ENCODE results near the gene RBM23. TPM values are rescaled to one million over a fixed set of nuclear protein-coding genes. Genes with fewer than 3 reads are reported as not detected.

Gene RBM23
- total and polyA plus RNA-seq, 2 of the 8 experiments (the other 6 are each of a cell fraction or from before 2014, with no cell fraction given): 41.2 to 43.3 TPM

DNA sequence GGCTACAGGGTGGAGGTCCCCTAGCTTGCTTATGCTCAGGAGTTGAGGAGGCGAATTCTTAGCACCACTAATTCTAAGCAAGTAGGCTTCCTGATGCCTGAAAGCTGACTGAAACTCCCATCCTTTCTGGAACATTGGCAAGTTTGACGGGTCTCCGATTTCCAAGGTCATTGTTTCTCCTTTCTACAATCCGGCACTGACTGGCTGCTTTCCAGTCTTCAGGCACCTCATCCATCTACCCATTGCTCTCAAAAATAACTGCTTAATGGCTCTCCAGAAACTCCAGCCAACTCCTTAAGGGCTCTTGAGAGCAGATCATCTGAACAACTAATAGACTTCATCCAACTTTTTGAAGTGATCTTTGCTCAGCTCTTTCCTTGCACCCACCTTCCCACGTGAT is 22.6 kb downstream of the RBM23 start:
- Histone ChIP-seq H3K4me1 (replicated peaks in 1 of 4; ENCODE audit: control insufficient read depth in 3 of 4, insufficient read depth in 4 of 4, low read length in 3 of 4) (peaks cover 0 to 8% (median 4%) of the 10 kb centered on the region in 4 experiments; a peak in 2 of 7 replicates), H3K23ac (ENCODE audit: insufficient read length) (no peak overlapping the region), H3K27ac (ENCODE audit: low read depth, low read length) (no peak overlapping the region), H3K36me3 (ENCODE audit: control insufficient read depth in 2 of 4, insufficient read depth in 4 of 4, low read length in 3 of 4) (peaks cover 2 to 7% (median 5%) of the 10 kb centered on the region in 4 experiments; a peak in 5 of 8 replicates), H3K23me2 (ENCODE audit: low read depth, low read length) (no peaks in the 10 kb centered on the region), H3K27me3 (replicated peaks in 1 of 4; ENCODE audit: control insufficient read depth in 3 of 4, extremely low read depth in 1 of 4, insufficient read depth in 3 of 4, low read length in 3 of 4) (peaks cover 10 to 35% (median 28%) of the 10 kb centered on the region in 4 experiments), H2BK120ac (replicated peaks; ENCODE audit: low read depth, low read length) (no peak overlapping the region), H2BK5ac (ENCODE audit: low read depth, low read length) (no peak overlapping the region), H2AFZ (ENCODE audit: low read length) (no peak overlapping the region), H4K91ac (replicated peaks; ENCODE audit: insufficient read length, low read length) (no peak overlapping the region), H3K9me3 (ENCODE audit: insufficient read depth in 2 of 2, low read depth in 1 of 2, low read length in 1 of 2) (no peaks in the 10 kb centered on the region), H4K5ac (ENCODE audit: insufficient read length, low read depth, low read length) (no peak overlapping the region), H3K79me1 (ENCODE audit: low read depth, low read length) (no peaks in the 10 kb centered on the region), H4K20me1 (replicated peaks in 1 of 2; ENCODE audit: control insufficient read depth in 1 of 2, insufficient read depth in 2 of 2, low read length in 2 of 2) (peaks cover 5 to 9% of the 10 kb centered on the region in 2 experiments), H3K18ac (ENCODE audit: extremely low read depth, low read length) (no peak overlapping the region), H2BK20ac (ENCODE audit: low read length) (no peak overlapping the region), H3K4me2 (ENCODE audit: insufficient read depth in 1 of 2, low read depth in 2 of 2, low read length in 2 of 2) (no peak overlapping the region), H2BK15ac (ENCODE audit: low read length) (no peak overlapping the region), H3K14ac (ENCODE audit: insufficient read length) (no peak overlapping the region), H3K9ac (replicated peaks in 1 of 4; ENCODE audit: extremely low read depth in 1 of 4, low read depth in 3 of 4, low read length in 3 of 4) (no peak overlapping the region), H2AK5ac (ENCODE audit: low read depth, low read length) (no peak overlapping the region), H2BK12ac (ENCODE audit: low read depth, low read length) (no peak overlapping the region), H3K4me3 (ENCODE audit: extremely low read depth in 1 of 4, insufficient read depth in 2 of 4, low read depth in 3 of 4, low read length in 4 of 4) (no peak overlapping the region), H4K8ac (ENCODE audit: extremely low read depth, insufficient read depth, low read length) (no peak overlapping the region), H3K56ac (replicated peaks; ENCODE audit: insufficient read length, low read depth, low read length) (no peak overlapping the region), H3K4ac (replicated peaks; ENCODE audit: insufficient read length, low read depth, low read length) (no peak overlapping the region), H3K79me2 (ENCODE audit: control insufficient read depth in 1 of 2, insufficient read depth in 2 of 2, low read length in 2 of 2) (no peaks in the 10 kb centered on the region)
- POLR2A ChIA-PET (ENCODE audit: partially characterized antibody): interaction anchor here (0.7 to 4.2 kb wide), 11 partner anchors 8 to 85 kb away, joined by 3 to 14 read pairs (median 3); partner anchors contain the start of gene REM2
- FAIRE-seq (no peak), DNase-seq (ENCODE audit: low read depth in 1 of 2, low spot score in 2 of 2) (no peak)
- WGBS, 2 experiments (ENCODE audit: extremely low coverage in 1 of 2, insufficient coverage in 1 of 2, insufficient read length in 1 of 2, insufficient replicate concordance in 2 of 2, low coverage in 1 of 2, low lambda C conversion rate in 2 of 2, missing lambda C conversion rate in 1 of 2): 71% methylated on average over 5 of the region's 5 CpGs; no CpG with 5 or more reads in 1 of the 2 experiments
- CTCF ChIA-PET (ENCODE audit: partially characterized antibody): interaction anchor here (0.6 to 14.2 kb wide), 15 partner anchors 10 to 341 kb away, joined by 3 to 158 read pairs (median 3); partner anchors contain the start of genes LRP10 and REM2
- TF ChIP-seq EGR1 (IDR thresholded peaks at IDR 0.05; ENCODE audit: borderline replicate concordance, low read depth, low read length): no peak
- TF ChIP-seq, protein P1, sequence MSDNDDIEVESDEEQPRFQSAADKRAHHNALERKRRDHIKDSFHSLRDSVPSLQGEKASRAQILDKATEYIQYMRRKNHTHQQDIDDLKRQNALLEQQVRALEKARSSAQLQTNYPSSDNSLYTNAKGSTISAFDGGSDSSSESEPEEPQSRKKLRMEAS (IDR thresholded peaks at IDR 0.05): no peak
- no peak for TF ChIP-seq SAP30 (IDR thresholded peaks at IDR 0.05; ENCODE audit: insufficient read depth, insufficient replicate concordance, low read length)
- TF ChIP-seq SIX5 (IDR thresholded peaks at IDR 0.05; ENCODE audit: low read depth, low read length): no peak
- no peak for TF ChIP-seq GABPA (IDR thresholded peaks at IDR 0.05; ENCODE audit: borderline replicate concordance, insufficient read depth, low read length)
- TF ChIP-seq ZNF274 (IDR thresholded peaks at IDR 0.05; ENCODE audit: borderline replicate concordance, extremely low read depth, low read length): no peak
- no peak for TF ChIP-seq SIN3A (conservative IDR thresholded peaks at IDR 0.05 in 1 of 2, IDR thresholded peaks at IDR 0.05 in 1 of 2; ENCODE audit: low read depth in 1 of 2, low read length in 2 of 2)
- TF ChIP-seq NRF1 (IDR thresholded peaks at IDR 0.05; ENCODE audit: low read depth, low read length): no peak
- TF ChIP-seq KDM1A (IDR thresholded peaks at IDR 0.05; ENCODE audit: borderline replicate concordance, low read length): no peak
- TF ChIP-seq, protein P2, sequence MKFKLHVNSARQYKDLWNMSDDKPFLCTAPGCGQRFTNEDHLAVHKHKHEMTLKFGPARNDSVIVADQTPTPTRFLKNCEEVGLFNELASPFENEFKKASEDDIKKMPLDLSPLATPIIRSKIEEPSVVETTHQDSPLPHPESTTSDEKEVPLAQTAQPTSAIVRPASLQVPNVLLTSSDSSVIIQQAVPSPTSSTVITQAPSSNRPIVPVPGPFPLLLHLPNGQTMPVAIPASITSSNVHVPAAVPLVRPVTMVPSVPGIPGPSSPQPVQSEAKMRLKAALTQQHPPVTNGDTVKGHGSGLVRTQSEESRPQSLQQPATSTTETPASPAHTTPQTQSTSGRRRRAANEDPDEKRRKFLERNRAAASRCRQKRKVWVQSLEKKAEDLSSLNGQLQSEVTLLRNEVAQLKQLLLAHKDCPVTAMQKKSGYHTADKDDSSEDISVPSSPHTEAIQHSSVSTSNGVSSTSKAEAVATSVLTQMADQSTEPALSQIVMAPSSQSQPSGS (IDR thresholded peaks at IDR 0.05; ENCODE audit: low read length): no peak
- TF ChIP-seq ASH2L (IDR thresholded peaks at IDR 0.05; ENCODE audit: low read length): no peak
